GM19324 (cell line): ENCODE measurements around the gene ANKRD50.
A peak's percentile ranks its signal among the peaks of the same experiment; 100 is the strongest.

Experiments used
- ATAC-seq: cut with Tn5 transposase; IDR thresholded peaks from one replicate; pipeline ENCODE4 v1.9.1; 2021; ENCODE audit warnings: mild to moderate bottlenecking, moderate library complexity; ENCODE audit not compliant: unreplicated experiment, low FRiP score

The ANKRD50 gene

GRCh38 chr4:124710015-124710741 lies 2.4 kb downstream of the ANKRD50 start:
- ATAC-seq, result no peak

- no peak for ATAC-seq
These were observed 3.8 kb downstream of the ANKRD50 start for GRCh38 chr4:124708517-124709300.

GRCh38 chr4:124705393-124705792 lies 7.1 kb downstream of the ANKRD50 start:
- no peak for ATAC-seq

GRCh38 chr4:124703154-124703553 lies 9.4 kb downstream of the ANKRD50 start:
- ATAC-seq, result peak; percentile 48

- no peak for ATAC-seq
These were observed 15.1 kb downstream of the ANKRD50 start for GRCh38 chr4:124697441-124697840.

- ATAC-seq, result no peak
These were observed 16.4 kb downstream of the ANKRD50 start for GRCh38 chr4:124696182-124696581.

GRCh38 chr4:124694946-124695598 lies 17.5 kb downstream of the ANKRD50 start:
- ATAC-seq, result no peak

- no peak for ATAC-seq
These were observed 18.2 kb downstream of the ANKRD50 start for GRCh38 chr4:124694306-124694705.

- no peak for ATAC-seq
These were observed 20.7 kb downstream of the ANKRD50 start for GRCh38 chr4:124691801-124692200.

- no peak for ATAC-seq
These were observed 26.3 kb downstream of the ANKRD50 start for GRCh38 chr4:124686279-124686678.

- ATAC-seq, result no peak
These were observed 26.7 kb downstream of the ANKRD50 start for GRCh38 chr4:124685851-124686250.

GRCh38 chr4:124684301-124684700 lies 28.2 kb downstream of the ANKRD50 start:
- ATAC-seq, result no peak

GRCh38 chr4:124682384-124682783 lies 30.1 kb downstream of the ANKRD50 start:
- ATAC-seq, result no peak

GRCh38 chr4:124666496-124666895 lies 46.0 kb downstream of the ANKRD50 start:
- ATAC-seq, result no peak

GRCh38 chr4:124658795-124659194 lies 53.7 kb downstream of the ANKRD50 start:
- ATAC-seq, result no peak

GRCh38 chr4:124650614-124651013 lies 61.9 kb downstream of the ANKRD50 start:
- no peak for ATAC-seq

- ATAC-seq, result no peak
These were observed 64.9 kb downstream of the ANKRD50 start for GRCh38 chr4:124647599-124647998.

GRCh38 chr4:124644621-124645020 lies 67.9 kb downstream of the ANKRD50 start:
- no peak for ATAC-seq

- ATAC-seq, result no peak
These were observed 69.7 kb downstream of the ANKRD50 start for GRCh38 chr4:124642846-124643245.

GRCh38 chr4:124641715-124642381 lies 70.7 kb downstream of the ANKRD50 start:
- ATAC-seq, result no peak
